CD4-positive, alpha-beta T cell treated with Interleukin-4 for 4 hours (primary cell): ENCODE measurements around the gene COL26A1.

Source experiments
- DNase-seq: peaks from one replicate; pipeline ENCODE4 v3.0.0-alpha.2; 2020

Gene COL26A1

GRCh38 chr7:101581891-101582290 lies 219.2 kb downstream of the COL26A1 start:
- DNase-seq: no peak

- DNase-seq: no peak
Measured at GRCh38 chr7:101582971-101583370, 220.3 kb downstream of the COL26A1 start.

GRCh38 chr7:101586078-101586905 lies 223.6 kb downstream of the COL26A1 start:
- DNase-seq: no peak

- DNase-seq: no peak
Measured at GRCh38 chr7:101586906-101587677, 224.4 kb downstream of the COL26A1 start.

- no peak for DNase-seq
Measured at GRCh38 chr7:101588131-101588935, 225.7 kb downstream of the COL26A1 start.

- no peak for DNase-seq
Measured at GRCh38 chr7:101589052-101589451, 226.4 kb downstream of the COL26A1 start.

- no peak for DNase-seq
Measured at GRCh38 chr7:101589976-101590662, 227.4 kb downstream of the COL26A1 start.

GRCh38 chr7:101590663-101591435 lies 228.2 kb downstream of the COL26A1 start:
- no peak for DNase-seq

GRCh38 chr7:101591504-101591903 lies 228.8 kb downstream of the COL26A1 start:
- no peak for DNase-seq

- DNase-seq: no peak
Measured at GRCh38 chr7:101593556-101593955, 230.9 kb downstream of the COL26A1 start.

- DNase-seq: no peak
Measured at GRCh38 chr7:101594790-101595189, 232.1 kb downstream of the COL26A1 start.

- no peak for DNase-seq
Measured at GRCh38 chr7:101595246-101595645, 232.6 kb downstream of the COL26A1 start.

GRCh38 chr7:101595766-101596537 lies 233.3 kb downstream of the COL26A1 start:
- DNase-seq: no peak

GRCh38 chr7:101596898-101597297 lies 234.2 kb downstream of the COL26A1 start:
- DNase-seq: no peak

- DNase-seq: no peak
Measured at GRCh38 chr7:101597941-101598340, 235.3 kb downstream of the COL26A1 start.

- DNase-seq: no peak
Measured at GRCh38 chr7:101598422-101598985, 235.8 kb downstream of the COL26A1 start.

- no peak for DNase-seq
Measured at GRCh38 chr7:101598986-101599771, 236.5 kb downstream of the COL26A1 start.

GRCh38 chr7:101599787-101600186 lies 237.1 kb downstream of the COL26A1 start:
- no peak for DNase-seq

- DNase-seq: no peak
Measured at GRCh38 chr7:101602082-101602481, 239.4 kb downstream of the COL26A1 start.
